Urinary bladder (tissue), 2 donors: ENCODE data around the gene PRICKLE3. TPM values are rescaled to one million over a fixed set of nuclear protein-coding genes. Genes with fewer than 3 reads are reported as not detected.

Experiments
- polyA plus RNA-seq: library from polyadenylated mRNA; stranded (reverse); fragments of 200-250 nt; gene quantifications from one replicate; pipeline ENCODE4 v1.2.3, GENCODE V29; 2013
- small RNA-seq: library from RNA; depleted of rRNA; stranded (forward); fragments of <200 nt; gene quantifications from one replicate; pipeline ENCODE3, GENCODE V24; 2014
- total RNA-seq: library from RNA; depleted of rRNA; stranded (reverse); fragments of >200 nt; gene quantifications from one replicate; pipeline ENCODE4 v1.2.3, GENCODE V29; 2014
- donor health status: healthy.

PRICKLE3 gene
- total and polyA plus RNA-seq, 2 donors = 4.7 to 15.2 TPM

Small RNA genes lying within 50 kb of the gene (small RNA-seq; reads per million reads assigned to genes)
- not detected for gene RN7SL262P

Other genes starting within 250 kb of the PRICKLE3 start
- gene OTUD5, start 228.8 kb downstream of the PRICKLE3 start, total RNA-seq = 21.3 TPM
- 48.9 TPM for gene OTUD5, start 228.8 kb downstream of the PRICKLE3 start, polyA plus RNA-seq
- gene KCND1, start 214.5 kb downstream of the PRICKLE3 start, total RNA-seq = 2.4 TPM
- gene KCND1, start 214.5 kb downstream of the PRICKLE3 start, polyA plus RNA-seq = 3.3 TPM
- 16.1 TPM for gene GRIPAP1, start 184.1 kb downstream of the PRICKLE3 start, total RNA-seq
- 27.9 TPM for gene GRIPAP1, start 184.1 kb downstream of the PRICKLE3 start, polyA plus RNA-seq
- 11.7 TPM for gene TFE3, start 143.0 kb downstream of the PRICKLE3 start, total RNA-seq
- gene TFE3, start 143.0 kb downstream of the PRICKLE3 start, polyA plus RNA-seq = 63.5 TPM
- 2.7 TPM for gene CCDC120, start 127.4 kb downstream of the PRICKLE3 start, total RNA-seq
- gene CCDC120, start 127.4 kb downstream of the PRICKLE3 start, polyA plus RNA-seq = 4.5 TPM
- 4.3 TPM for gene PRAF2, start 112.4 kb downstream of the PRICKLE3 start, total RNA-seq
- gene PRAF2, start 112.4 kb downstream of the PRICKLE3 start, polyA plus RNA-seq = 44.0 TPM
- 36.3 TPM for gene WDR45, start 106.5 kb downstream of the PRICKLE3 start, total RNA-seq
- 77.5 TPM for gene WDR45, start 106.5 kb downstream of the PRICKLE3 start, polyA plus RNA-seq
- gene GPKOW, start 62.6 kb downstream of the PRICKLE3 start, total RNA-seq = 15.1 TPM
- 27.2 TPM for gene GPKOW, start 62.6 kb downstream of the PRICKLE3 start, polyA plus RNA-seq
- 1.9 TPM for gene MAGIX, start 23.6 kb downstream of the PRICKLE3 start, total RNA-seq
- gene MAGIX, start 23.6 kb downstream of the PRICKLE3 start, polyA plus RNA-seq = 4.0 TPM
- 18.2 TPM for gene PLP2, start 14.5 kb downstream of the PRICKLE3 start, total RNA-seq
- gene PLP2, start 14.5 kb downstream of the PRICKLE3 start, polyA plus RNA-seq = 299 TPM
- 4.7 TPM for gene SYP, start 13.8 kb upstream of the PRICKLE3 start, total RNA-seq
- gene SYP, start 13.8 kb upstream of the PRICKLE3 start, polyA plus RNA-seq = 8.3 TPM
- 0.05 TPM for gene CACNA1F, start 47.0 kb upstream of the PRICKLE3 start, total RNA-seq
- gene CACNA1F, start 47.0 kb upstream of the PRICKLE3 start, polyA plus RNA-seq = 0.10 TPM
- 6.6 TPM for gene CCDC22, start 49.1 kb upstream of the PRICKLE3 start, total RNA-seq
- 18.0 TPM for gene CCDC22, start 49.1 kb upstream of the PRICKLE3 start, polyA plus RNA-seq
- gene FOXP3, start 78.3 kb upstream of the PRICKLE3 start, total RNA-seq = not detected
- gene FOXP3, start 78.3 kb upstream of the PRICKLE3 start, polyA plus RNA-seq = 0.20 TPM
- 4.8 TPM for gene PPP1R3F, start 83.4 kb upstream of the PRICKLE3 start, total RNA-seq
- gene PPP1R3F, start 83.4 kb upstream of the PRICKLE3 start, polyA plus RNA-seq = 9.8 TPM
- not detected for gene GAGE10, start 117.3 kb upstream of the PRICKLE3 start, total RNA-seq
- not detected for gene GAGE10, start 117.3 kb upstream of the PRICKLE3 start, polyA plus RNA-seq
- gene GAGE12J, start 135.7 kb upstream of the PRICKLE3 start, total RNA-seq = not detected
- not detected for gene GAGE12J, start 135.7 kb upstream of the PRICKLE3 start, polyA plus RNA-seq
- gene GAGE13, start 145.2 kb upstream of the PRICKLE3 start, total RNA-seq = not detected
- not detected for gene GAGE13, start 145.2 kb upstream of the PRICKLE3 start, polyA plus RNA-seq